SK-N-SH treated with all-trans-retinoic acid at 6 μM for 48 hours (cell line): ENCODE measurements around the gene TMEM253.
A peak's percentile ranks its signal among the peaks of the same experiment; 100 is the strongest.

Source experiments
- ATAC-seq: fragments of 200-7000 bp; cut with Tn5 transposase; 3 replicates; pipeline ENCODE4 v1.9.1; 2020; ENCODE audit warnings: mild to moderate bottlenecking, moderate library complexity
- ARNTL ChIP-seq: fragments of 450-650 bp; formaldehyde crosslinking; IDR thresholded peaks from 2 replicates; pipeline ENCODE4 v1.5.0; 2020; ENCODE audit warnings: low read depth, mild to moderate bottlenecking, moderate library complexity, borderline replicate concordance
- BACH2 ChIP-seq: fragments of 250-450 bp; sonication (Bioruptor Pico); IDR thresholded peaks from 2 replicates; pipeline ENCODE4 v1.9.0; 2021; ENCODE audit warnings: mild to moderate bottlenecking, borderline replicate concordance
- CREB5 ChIP-seq: fragments of 250-450 bp; sonication (Bioruptor Pico); IDR thresholded peaks from 2 replicates; pipeline ENCODE4 v1.5.1; 2020; ENCODE audit warnings: low read depth, mild to moderate bottlenecking, moderate library complexity
- CSDC2 ChIP-seq: fragments of 250-450 bp; sonication (Bioruptor Pico); IDR thresholded peaks from 2 replicates; pipeline ENCODE4 v1.5.0; 2020; ENCODE audit warnings: mild to moderate bottlenecking, moderate library complexity
- ESRRG ChIP-seq: fragments of 250-450 bp; sonication (Bioruptor Pico); IDR thresholded peaks from 2 replicates; pipeline ENCODE4 v1.6.1; 2021; ENCODE audit warnings: mild to moderate bottlenecking
- GLIS3 ChIP-seq: fragments of 250-450 bp; sonication (Bioruptor Pico); IDR thresholded peaks from 2 replicates; pipeline ENCODE4 v1.5.0; 2020; ENCODE audit warnings: mild to moderate bottlenecking, moderate library complexity
- ISL1 ChIP-seq: fragments of 250-450 bp; sonication (Bioruptor Pico); IDR thresholded peaks from 2 replicates; pipeline ENCODE4 v2.1.2; 2022; ENCODE audit warnings: mild to moderate bottlenecking, moderate library complexity
- PATZ1 ChIP-seq: fragments of 250-450 bp; sonication (Bioruptor Pico); IDR thresholded peaks from 2 replicates; pipeline ENCODE4 v1.8.0; 2020; ENCODE audit warnings: mild to moderate bottlenecking, moderate library complexity, borderline replicate concordance
- RARB ChIP-seq: fragments of 250-450 bp; sonication (Bioruptor Pico); IDR thresholded peaks from 2 replicates; pipeline ENCODE4 v1.8.0; 2021; ENCODE audit warnings: mild to moderate bottlenecking, moderate library complexity
- TCF4 ChIP-seq: fragments of 250-450 bp; sonication (Bioruptor Pico); IDR thresholded peaks from 2 replicates; pipeline ENCODE4 v1.8.0; 2021; ENCODE audit warnings: mild to moderate bottlenecking, moderate library complexity, borderline replicate concordance
- TOX ChIP-seq: fragments of 250-450 bp; sonication (Bioruptor Pico); IDR thresholded peaks from 2 replicates; pipeline ENCODE4 v1.8.0; 2021; ENCODE audit warnings: mild to moderate bottlenecking, moderate library complexity, borderline replicate concordance
- TSHZ2 ChIP-seq: fragments of 250-450 bp; sonication (Bioruptor Pico); IDR thresholded peaks from 2 replicates; pipeline ENCODE4 v1.5.0; 2020; ENCODE audit warnings: mild to moderate bottlenecking, moderate library complexity
- ZC3H10 ChIP-seq: fragments of 250-450 bp; sonication (Bioruptor Pico); IDR thresholded peaks from 2 replicates; pipeline ENCODE4 v1.5.1; 2021; ENCODE audit warnings: mild to moderate bottlenecking, moderate library complexity
- ZFP3 ChIP-seq: fragments of 250-450 bp; sonication (Bioruptor Pico); IDR thresholded peaks from 2 replicates; pipeline ENCODE4 v1.5.0; 2020; ENCODE audit warnings: mild to moderate bottlenecking, moderate library complexity
- ZFP30 ChIP-seq: fragments of 450-650 bp; formaldehyde crosslinking; IDR thresholded peaks from 2 replicates; pipeline ENCODE4 v1.5.0; 2022; ENCODE audit warnings: mild to moderate bottlenecking, moderate library complexity
- ZNF70 ChIP-seq: fragments of 450-650 bp; formaldehyde crosslinking; IDR thresholded peaks from 2 replicates; pipeline ENCODE4 v1.5.0; 2020; ENCODE audit warnings: mild to moderate bottlenecking, moderate library complexity
- TF ChIP-seq, protein P1 (sequence below): fragments of 250-450 bp; sonication (Bioruptor Pico); IDR thresholded peaks from 2 replicates; pipeline ENCODE4 v1.5.1; 2021; ENCODE audit warnings: mild to moderate bottlenecking, moderate library complexity
- TF ChIP-seq, protein P2 (sequence below): fragments of 250-450 bp; sonication (Bioruptor Pico); IDR thresholded peaks from 2 replicates; pipeline ENCODE4 v1.8.0; 2021; ENCODE audit warnings: low read depth, mild to moderate bottlenecking, moderate library complexity, borderline replicate concordance

TMEM253 gene

GRCh38 chr14:21060614-21061346 lies 40.1 kb upstream of the TMEM253 start:
- no peak for TF ChIP-seq ZC3H10
- no peak for ATAC-seq

- no peak for ATAC-seq
- TF ChIP-seq ZFP30 (CRISPR knock-in tag) (no peak), CSDC2 (CRISPR knock-in tag) (no peak), ESRRG (no peak), ARNTL (no peak), RARB (CRISPR knock-in tag) (no peak), GLIS3 (no peak), ZNF70 (CRISPR knock-in tag) (no peak), TSHZ2 (CRISPR knock-in tag) (no peak), CREB5 (CRISPR knock-in tag) (no peak)
- TF ChIP-seq, protein P1, sequence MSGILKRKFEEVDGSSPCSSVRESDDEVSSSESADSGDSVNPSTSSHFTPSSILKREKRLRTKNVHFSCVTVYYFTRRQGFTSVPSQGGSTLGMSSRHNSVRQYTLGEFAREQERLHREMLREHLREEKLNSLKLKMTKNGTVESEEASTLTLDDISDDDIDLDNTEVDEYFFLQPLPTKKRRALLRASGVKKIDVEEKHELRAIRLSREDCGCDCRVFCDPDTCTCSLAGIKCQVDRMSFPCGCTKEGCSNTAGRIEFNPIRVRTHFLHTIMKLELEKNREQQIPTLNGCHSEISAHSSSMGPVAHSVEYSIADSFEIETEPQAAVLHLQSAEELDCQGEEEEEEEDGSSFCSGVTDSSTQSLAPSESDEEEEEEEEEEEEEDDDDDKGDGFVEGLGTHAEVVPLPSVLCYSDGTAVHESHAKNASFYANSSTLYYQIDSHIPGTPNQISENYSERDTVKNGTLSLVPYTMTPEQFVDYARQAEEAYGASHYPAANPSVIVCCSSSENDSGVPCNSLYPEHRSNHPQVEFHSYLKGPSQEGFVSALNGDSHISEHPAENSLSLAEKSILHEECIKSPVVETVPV (CRISPR knock-in tag) = no peak
Measured at GRCh38 chr14:21061347-21061668, 39.6 kb upstream of the TMEM253 start.

GRCh38 chr14:21063479-21063878 lies 37.4 kb upstream of the TMEM253 start:
- TF ChIP-seq GLIS3 = no peak
- TF ChIP-seq CSDC2 (CRISPR knock-in tag) = no peak
- no peak for TF ChIP-seq PATZ1 (CRISPR knock-in tag)
- TF ChIP-seq BACH2 = no peak
- no peak for TF ChIP-seq TCF4 (CRISPR knock-in tag)
- TF ChIP-seq ZFP3 = no peak
- TF ChIP-seq, protein P2, sequence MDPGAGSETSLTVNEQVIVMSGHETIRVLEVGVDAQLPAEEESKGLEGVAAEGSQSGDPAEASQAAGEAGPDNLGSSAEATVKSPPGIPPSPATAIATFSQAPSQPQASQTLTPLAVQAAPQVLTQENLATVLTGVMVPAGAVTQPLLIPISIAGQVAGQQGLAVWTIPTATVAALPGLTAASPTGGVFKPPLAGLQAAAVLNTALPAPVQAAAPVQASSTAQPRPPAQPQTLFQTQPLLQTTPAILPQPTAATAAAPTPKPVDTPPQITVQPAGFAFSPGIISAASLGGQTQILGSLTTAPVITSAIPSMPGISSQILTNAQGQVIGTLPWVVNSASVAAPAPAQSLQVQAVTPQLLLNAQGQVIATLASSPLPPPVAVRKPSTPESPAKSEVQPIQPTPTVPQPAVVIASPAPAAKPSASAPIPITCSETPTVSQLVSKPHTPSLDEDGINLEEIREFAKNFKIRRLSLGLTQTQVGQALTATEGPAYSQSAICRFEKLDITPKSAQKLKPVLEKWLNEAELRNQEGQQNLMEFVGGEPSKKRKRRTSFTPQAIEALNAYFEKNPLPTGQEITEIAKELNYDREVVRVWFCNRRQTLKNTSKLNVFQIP = no peak
- TF ChIP-seq ISL1 (CRISPR knock-in tag) = no peak
- TF ChIP-seq CREB5 (CRISPR knock-in tag) = no peak
- no peak for TF ChIP-seq ZFP30 (CRISPR knock-in tag)
- no peak for TF ChIP-seq TOX
- ATAC-seq = peak; percentile 83
